Measurements from ENCODE around the gene RBM4B.
A peak's percentile ranks its signal among the peaks of the same experiment; 100 is the strongest.

- peak; percentile 90 to 100 (median 98) for TF ChIP-seq CTCF (IDR thresholded peaks at IDR 0.05)
- no peak for TF ChIP-seq POLR2A (IDR thresholded peaks at IDR 0.05)
- TF ChIP-seq POLR2AphosphoS5 (IDR thresholded peaks at IDR 0.05) = peak; percentile 92
Measured at GRCh38 chr11:66694732-66695207, 17.1 kb upstream of the RBM4B start.

All from prostate gland (tissue), 2 donors.